ENCODE measurements around the gene SIGLEC7.
"Not testable (repeated sequence)": the region's sequence is repeated elsewhere in the genome, so short reads cannot be mapped to it uniquely, and the experiment has no call there.

Gene SIGLEC7

GRCh38 chr19:51137792-51138425, 4.2 kb upstream of the SIGLEC7 start:
- no peak for DNase-seq (ENCODE audit: extremely low read depth in 1 of 2, low read depth in 1 of 2)

- no peak for DNase-seq (ENCODE audit: extremely low read depth in 1 of 2, low read depth in 1 of 2)
These were observed 3.5 kb upstream of the SIGLEC7 start for GRCh38 chr19:51138549-51138979.

GRCh38 chr19:51139299-51140014, 2.6 kb upstream of the SIGLEC7 start:
- DNase-seq (ENCODE audit: extremely low read depth in 1 of 2, low read depth in 1 of 2): no peak

DNA sequence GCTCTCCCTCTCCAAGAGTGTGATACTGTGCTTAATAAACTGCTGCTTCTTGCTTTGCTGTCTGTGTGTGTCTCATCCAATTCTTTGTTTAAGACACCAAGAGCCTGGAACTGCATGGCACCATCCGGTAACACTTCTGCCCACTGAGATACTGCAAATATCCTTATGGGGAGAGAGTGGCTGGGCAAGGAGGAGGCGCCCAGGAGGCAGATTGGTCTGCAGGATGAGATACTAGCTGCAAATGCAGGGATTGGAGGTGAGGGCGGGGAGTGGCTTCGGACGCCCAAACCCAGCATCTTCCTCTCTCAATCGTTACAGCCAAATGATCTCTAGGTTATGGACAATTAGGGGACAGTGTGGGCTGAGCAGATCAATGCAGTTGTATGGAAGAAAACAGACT, 1.7 kb upstream of the SIGLEC7 start:
- no peak for DNase-seq (ENCODE audit: extremely low read depth in 1 of 2, low read depth in 1 of 2)

DNA sequence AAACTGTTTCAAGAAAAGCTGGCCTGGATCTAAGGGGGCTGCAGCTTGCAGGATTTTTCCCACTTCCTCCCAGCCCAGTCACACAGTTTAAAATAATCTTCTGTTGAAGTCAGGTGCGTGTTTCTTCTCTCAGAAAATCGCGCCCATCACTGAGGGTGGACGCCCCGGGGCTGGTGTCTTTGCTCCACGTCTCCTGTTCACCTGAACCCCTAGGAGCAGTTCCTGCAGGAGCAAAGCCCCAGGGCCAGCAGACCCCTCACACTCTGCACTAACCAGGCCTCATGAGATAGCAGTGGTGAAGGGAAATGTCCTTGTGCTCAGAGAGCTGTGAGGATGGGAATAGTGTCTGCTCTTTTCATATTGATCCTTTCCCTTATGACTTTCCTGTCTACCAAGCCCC, 920 bp upstream of the SIGLEC7 start:
- no peak for DNase-seq (ENCODE audit: extremely low read depth in 1 of 2, low read depth in 1 of 2)

- not testable (repeated sequence) for DNase-seq (ENCODE audit: extremely low read depth in 1 of 2, low read depth in 1 of 2)
These were observed 841 bp downstream of the SIGLEC7 start for GRCh38 chr19:51142809-51143475.

DNA sequence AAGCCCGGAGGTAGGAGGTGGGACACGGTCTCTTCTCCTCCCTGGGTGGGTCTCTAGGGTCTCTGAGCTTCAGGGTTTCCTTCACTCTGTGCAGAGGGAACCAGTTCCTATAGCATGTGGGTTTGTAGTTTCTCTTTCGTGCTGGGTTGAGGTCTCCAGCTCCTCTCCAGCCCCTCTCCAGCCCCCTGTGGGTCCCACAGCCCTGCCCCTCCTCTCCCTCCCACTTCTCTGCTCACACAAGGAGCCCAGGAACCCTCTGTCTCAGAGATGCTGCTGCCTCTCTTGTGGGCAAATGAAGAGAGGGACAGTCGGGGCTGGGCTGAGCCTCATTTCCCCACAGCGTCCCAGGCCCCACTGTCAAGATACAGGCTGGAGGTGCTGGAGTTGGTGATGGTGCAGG, 1.4 kb downstream of the SIGLEC7 start:
- no peak for DNase-seq (ENCODE audit: extremely low read depth in 1 of 2, low read depth in 1 of 2)

DNA sequence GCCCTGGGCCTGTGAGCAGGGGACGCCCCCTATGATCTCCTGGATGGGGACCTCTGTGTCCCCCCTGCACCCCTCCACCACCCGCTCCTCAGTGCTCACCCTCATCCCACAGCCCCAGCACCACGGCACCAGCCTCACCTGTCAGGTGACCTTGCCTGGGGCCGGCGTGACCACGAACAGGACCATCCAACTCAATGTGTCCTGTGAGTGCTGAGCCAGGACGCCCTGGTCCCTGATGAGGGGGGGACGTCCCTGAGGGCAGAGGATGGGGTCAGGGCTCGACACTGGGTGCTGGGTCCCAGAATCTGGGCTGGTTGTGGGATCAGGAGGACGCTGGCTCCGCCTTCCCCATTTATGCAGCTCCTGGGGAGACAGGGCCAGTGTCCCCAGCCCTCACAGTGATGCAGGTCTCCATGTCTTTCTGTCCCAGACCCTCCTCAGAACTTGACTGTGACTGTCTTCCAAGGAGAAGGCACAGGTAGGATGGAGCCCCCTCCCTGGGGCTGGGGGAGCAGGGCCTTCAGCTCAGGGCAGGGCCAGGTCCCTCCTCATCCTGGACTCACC, 2.5 kb downstream of the SIGLEC7 start:
- no peak for DNase-seq (ENCODE audit: extremely low read depth in 1 of 2, low read depth in 1 of 2)

- no peak for DNase-seq (ENCODE audit: extremely low read depth in 1 of 2, low read depth in 1 of 2)
These were observed 3.9 kb downstream of the SIGLEC7 start for GRCh38 chr19:51145916-51146493.

- DNase-seq (ENCODE audit: extremely low read depth in 1 of 2, low read depth in 1 of 2): no peak
These were observed 4.7 kb downstream of the SIGLEC7 start for GRCh38 chr19:51146751-51147150.

- no peak for DNase-seq (ENCODE audit: extremely low read depth in 1 of 2, low read depth in 1 of 2)
These were observed 5.6 kb downstream of the SIGLEC7 start for GRCh38 chr19:51147663-51148062.

DNA sequence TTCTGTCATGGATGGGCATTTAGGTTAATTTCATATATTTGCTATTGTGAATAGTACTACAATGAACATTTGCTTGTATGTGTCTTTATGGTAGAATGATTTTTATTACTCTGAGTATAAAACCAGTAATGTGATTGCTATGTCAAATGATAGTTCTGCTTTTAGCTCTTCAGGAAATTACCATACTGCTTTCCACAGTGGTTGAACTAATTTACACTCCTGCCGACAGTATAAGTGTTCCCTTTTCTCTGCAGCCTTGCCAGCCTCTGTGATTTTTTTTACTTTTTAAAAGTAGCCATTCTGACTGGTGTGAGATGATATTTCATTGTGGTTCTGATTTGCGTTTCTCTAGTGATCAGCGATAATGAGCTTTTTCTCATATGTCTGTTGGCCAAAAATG, 6.5 kb downstream of the SIGLEC7 start:
- DNase-seq (ENCODE audit: extremely low read depth in 1 of 2, low read depth in 1 of 2): no peak

- no peak for DNase-seq (ENCODE audit: extremely low read depth in 1 of 2, low read depth in 1 of 2)
These were observed 8.5 kb downstream of the SIGLEC7 start for GRCh38 chr19:51150627-51151026.

DNA sequence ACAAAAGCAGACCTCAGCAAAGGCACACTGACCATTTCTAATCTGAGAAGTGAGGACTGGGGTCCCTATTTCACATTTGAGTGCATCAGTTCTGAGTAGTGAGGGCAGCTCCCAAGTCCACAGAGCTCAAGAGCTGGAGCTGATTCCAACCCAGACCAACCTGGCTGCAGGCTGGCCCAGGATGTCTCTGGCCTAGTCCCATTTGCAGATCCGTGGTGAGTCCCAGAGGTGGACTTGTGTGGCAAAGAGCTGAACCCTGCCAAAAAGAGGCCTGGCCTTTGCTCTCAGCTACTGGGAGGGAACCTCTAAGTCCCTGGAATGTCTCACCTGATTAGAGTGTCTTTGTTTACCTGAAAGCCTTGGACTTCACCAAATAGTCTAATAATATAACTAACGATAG, 14.6 kb downstream of the SIGLEC7 start:
- DNase-seq (ENCODE audit: extremely low read depth in 1 of 2, low read depth in 1 of 2): no peak

- no peak for DNase-seq (ENCODE audit: extremely low read depth in 1 of 2, low read depth in 1 of 2)
These were observed 15.2 kb downstream of the SIGLEC7 start for GRCh38 chr19:51157265-51157664.

GRCh38 chr19:51158474-51159129, 16.5 kb downstream of the SIGLEC7 start:
- peak; percentile 26 to 70 for DNase-seq (ENCODE audit: extremely low read depth in 1 of 2, low read depth in 1 of 2)

GRCh38 chr19:51159656-51160055, 17.6 kb downstream of the SIGLEC7 start:
- DNase-seq (ENCODE audit: extremely low read depth in 1 of 2, low read depth in 1 of 2): no peak

DNA sequence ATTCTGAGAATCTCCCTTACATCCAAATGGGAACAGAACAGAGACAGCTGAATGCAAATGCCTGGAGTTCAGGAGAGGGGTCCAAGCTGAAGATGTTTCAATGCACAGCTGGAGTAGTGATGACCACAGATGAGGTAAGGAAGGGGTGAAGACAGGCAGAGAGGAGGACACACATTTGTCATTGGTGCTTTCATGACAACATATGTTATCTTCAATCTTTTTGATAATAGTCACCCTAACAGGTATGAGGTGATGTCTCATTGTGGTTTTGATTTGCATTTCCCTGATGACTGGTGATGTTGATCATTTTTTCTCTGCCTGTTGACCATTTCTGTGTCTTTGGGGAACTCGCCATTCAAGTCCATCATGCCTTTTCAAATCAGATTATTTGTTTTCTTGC, 19.2 kb downstream of the SIGLEC7 start:
- DNase-seq (ENCODE audit: extremely low read depth in 1 of 2, low read depth in 1 of 2): no peak

DNA sequence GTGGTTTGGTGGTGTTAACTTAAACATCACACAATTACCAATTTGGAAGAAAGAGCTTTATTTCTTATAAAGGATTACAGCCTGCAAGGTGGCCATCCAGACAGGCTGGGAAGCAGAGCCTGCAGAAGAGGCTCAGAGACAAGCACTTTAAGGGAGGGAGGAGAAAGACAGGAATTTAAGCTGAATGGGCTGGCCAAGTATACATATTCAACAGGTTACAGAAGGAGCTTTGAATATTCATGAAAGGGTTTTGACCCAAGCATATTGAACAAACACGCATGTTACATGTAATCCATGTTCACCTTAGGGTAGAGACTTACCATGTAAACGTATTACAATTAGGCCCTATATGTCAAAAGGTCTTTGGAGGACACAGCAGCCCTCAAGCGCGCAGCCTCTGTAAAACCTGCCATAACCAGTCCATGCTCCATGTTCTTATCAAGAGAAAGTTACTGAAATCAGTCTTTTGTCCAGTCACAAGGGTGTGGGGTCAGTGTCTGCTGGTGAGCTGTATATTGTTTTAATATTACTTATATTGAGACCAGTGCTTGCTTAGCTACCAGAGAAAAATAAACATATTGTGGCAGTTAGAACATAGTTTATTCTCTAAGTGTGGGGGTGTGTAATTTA, 19.9 kb downstream of the SIGLEC7 start:
- no peak for DNase-seq (ENCODE audit: extremely low read depth in 1 of 2, low read depth in 1 of 2)

DNA sequence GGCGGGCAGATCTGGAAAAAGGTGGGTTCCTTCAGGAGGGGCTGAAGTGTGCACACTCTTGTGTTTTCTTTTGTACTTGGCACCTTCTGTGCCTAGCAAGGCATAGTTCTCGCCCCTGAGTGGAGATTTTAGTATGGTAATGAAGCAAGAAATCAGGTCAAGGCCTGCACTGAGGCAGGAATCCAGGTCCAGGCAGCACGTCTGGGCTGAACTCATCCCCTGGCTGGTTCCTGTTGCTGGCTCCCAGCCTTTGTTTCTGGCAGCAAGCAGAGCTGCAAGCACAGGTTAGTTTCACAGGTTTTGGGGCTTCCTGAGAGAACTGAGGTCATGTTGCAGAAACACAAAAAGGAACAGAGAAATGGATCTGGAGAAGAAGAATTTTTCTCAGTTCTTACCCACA, 21.2 kb downstream of the SIGLEC7 start:
- DNase-seq (ENCODE audit: extremely low read depth in 1 of 2, low read depth in 1 of 2): no peak
